IPS-18c (cell line): Measurements from ENCODE around the gene FADS3.

Source experiments
- H3K4me3 ChIP-seq: 2 replicates; pipeline ENCODE4 v1.7.0; 2013; ENCODE audit warnings: low read depth, mild to moderate bottlenecking, low read length, moderate library complexity; ENCODE audit not compliant: insufficient read depth
- H3K9me3 ChIP-seq: one replicate; pipeline ENCODE4 v1.6.1; 2013; ENCODE audit warnings: mild to moderate bottlenecking, low read length, moderate library complexity; ENCODE audit not compliant: control insufficient read depth, insufficient read depth

The FADS3 gene

DNA sequence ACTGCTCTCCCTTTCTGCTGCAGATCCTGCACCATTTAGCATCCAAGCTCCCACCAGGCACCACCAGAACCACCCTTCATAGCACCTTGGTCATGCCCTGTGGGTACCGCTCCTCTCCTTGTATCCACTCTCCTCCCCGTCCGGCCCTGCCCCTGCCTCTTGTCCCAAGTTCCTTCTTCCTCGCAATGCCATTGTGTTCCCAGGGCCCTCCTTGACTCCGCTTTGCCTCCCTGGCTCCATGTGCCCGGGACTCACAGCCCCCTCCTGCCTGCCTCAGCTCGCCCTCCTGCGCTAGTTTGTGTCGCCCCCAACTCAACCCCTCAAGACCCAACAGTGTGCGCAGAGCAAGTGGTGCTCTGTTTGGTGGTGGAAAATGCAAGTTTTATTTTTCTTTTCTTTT, 52.4 kb downstream of the FADS3 start:
- Histone ChIP-seq H3K4me3 (no peak overlapping the region), H3K9me3 (no peaks in the 10 kb centered on the region)

DNA sequence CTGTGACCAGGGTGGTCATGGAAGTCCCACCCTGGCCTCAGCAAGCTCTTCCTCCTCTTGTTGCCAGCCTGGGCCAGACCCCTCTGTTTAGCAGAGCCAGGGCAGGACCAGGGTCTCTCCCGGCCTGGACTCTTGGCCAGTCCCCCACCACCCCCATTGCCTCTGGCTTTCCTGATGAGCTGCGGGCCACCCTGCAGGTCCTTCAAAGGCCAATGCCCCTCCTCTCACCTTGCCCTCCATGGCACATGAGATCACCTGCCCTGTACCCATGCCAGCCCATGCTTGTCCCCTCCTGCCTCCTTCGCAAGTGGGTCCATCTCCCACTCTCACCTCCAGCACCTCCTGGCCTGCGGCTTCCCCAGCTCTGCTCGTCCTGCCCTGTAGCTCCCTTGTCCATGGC, 52.8 kb downstream of the FADS3 start:
- Histone ChIP-seq H3K4me3 (no peak overlapping the region), H3K9me3 (no peaks in the 10 kb centered on the region)

DNA sequence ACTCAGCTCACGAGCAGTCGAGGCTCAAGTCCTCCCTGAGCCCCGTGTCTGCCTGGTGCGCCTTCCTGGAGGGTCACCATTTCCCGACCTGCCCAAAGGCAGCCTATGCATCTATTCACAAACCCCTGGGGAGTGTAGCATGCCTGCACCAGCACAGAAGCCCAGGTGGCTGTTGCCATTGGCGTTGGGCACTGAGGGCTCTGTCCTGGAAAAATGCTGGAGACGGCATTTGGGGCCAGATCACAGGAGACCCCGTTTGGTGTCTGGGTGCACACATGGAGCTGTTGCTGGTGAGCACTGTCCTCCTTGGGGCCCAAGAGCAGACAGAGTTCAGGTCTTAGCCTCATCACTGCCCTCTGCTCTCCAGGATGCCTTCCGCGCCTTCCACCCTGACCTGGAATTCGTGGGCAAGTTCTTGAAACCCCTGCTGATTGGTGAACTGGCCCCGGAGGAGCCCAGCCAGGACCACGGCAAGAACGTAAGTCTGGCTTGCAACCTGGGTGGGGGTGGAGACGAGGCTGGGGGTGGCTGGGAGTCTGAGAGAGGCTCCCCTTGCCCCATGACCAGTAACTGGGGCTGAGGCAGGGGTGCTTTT, 53.8 kb downstream of the FADS3 start:
- Histone ChIP-seq H3K4me3 (no peak overlapping the region; the same call in 1 of the 2 replicates), H3K9me3 (no peaks in the 10 kb centered on the region)

DNA sequence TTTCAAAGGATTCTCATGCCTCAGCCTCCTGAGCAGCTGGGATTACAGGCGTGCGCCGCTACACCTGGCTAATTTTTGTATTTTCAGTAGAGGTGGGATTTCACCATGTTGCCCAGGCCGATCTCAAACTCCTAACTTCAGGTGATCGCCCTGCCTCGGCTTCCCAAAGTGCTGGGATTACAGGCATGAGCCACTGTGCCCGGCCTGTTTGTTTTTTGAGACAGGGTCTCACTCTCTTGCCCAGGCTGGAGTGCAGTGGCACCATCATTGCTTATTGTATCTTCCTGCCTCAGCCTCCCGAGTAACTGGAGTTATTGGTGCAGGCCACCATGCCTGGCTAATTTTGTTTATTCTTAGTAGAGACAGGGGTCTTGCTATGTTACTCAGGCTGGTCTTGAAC, 55.2 kb downstream of the FADS3 start:
- Histone ChIP-seq H3K4me3 (no peak overlapping the region), H3K9me3 (no peaks in the 10 kb centered on the region)

DNA sequence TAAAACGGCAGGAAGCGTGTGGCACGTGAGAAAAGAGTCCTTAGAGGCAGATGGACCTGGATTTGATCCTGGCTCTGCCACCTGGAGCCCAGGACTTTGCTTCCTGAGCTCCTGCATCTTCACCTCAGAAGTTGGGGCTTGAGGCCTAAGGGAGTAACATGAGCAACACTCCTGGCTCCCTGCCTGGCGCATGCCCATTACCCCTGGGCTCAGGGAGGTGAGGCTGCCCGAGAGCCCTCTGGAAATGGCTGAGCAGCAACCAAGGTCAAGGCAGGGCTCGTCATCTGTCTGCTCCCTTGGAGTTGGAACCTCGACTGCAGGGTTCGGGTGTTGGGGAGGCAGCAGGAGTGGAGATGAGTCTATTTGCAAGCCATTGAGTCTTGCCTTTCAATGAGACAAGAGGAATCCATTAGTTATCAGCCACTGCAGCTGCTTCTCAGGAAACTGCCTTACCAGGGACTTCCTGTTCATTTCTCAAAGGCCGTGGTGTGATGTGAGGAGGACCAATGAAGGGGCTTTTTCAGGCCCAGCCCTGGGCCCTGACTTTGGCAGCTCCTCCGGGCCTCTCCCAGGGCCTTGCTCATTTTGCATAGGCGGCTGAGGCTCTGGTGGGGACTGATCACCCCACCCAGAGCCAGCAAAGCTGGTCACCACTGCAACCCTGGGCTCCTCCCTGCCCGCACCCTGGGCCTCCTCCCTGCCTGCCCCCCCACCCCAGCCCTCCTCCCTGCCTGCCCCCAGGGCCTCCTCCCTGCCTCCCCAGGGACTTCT, 56.9 kb downstream of the FADS3 start:
- no peaks in the 10 kb centered on the region for H3K9me3 ChIP-seq
- no peak overlapping the region for H3K4me3 ChIP-seq

DNA sequence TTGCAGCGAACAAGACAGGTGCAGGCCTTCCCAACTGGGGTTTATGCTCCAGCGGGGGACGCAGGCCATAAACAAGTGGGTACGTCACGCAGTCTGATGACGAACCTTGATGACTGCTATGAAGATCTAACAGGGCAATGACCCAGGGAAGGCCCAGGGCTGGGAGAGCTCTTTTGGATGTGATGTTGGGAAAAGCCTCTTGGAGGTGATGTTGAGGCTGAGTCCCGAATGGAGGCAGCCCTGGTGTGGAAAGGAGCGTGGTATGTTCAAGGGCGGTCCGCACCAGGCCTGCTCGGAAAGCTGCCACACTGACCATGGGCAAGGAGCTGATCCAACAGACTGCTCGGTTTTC, 57.4 kb downstream of the FADS3 start:
- Histone ChIP-seq H3K9me3 (no peaks in the 10 kb centered on the region), H3K4me3 (no peak overlapping the region)

DNA sequence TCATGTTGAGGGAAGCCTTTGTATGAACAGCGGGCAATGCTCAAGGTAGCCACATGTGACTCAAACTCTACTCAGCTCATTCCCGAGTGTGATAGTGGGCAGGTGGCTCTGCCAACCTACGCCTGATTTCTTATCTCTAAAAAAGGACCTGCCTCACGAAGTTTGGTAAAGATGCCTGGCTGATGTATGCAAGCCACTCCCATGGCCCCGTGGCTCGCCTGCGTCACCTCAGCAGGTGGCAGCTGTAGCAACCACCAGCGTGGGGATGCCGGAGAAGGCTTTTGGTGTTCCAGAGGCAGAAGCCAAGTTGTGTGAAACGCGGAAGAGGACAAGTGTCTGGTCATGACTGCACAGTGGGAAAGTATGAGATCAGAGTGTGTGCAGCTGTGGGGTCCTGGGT, 57.9 kb downstream of the FADS3 start:
- H3K9me3 ChIP-seq, result no peaks in the 10 kb centered on the region
- H3K4me3 ChIP-seq, result no peak overlapping the region

DNA sequence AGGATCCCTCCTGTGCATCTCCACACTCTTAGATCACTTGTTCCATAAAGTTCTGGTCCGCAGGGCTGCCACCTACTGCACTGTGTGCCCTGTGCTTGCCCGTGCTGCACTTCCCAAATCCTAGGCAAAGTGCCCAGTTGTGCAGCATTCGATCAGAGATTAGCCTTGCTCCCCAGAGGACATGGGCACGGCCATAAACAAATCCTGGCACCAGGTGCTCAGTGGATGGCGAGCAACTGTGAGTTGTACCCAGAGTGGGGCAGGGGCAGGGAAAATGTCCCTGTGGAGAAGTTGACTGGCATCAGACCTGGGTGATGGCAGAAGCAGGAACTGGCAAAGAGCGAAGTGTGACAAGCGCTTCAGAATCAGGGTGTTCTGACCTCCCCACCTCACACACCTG, 58.6 kb downstream of the FADS3 start:
- H3K4me3 ChIP-seq, result no peak overlapping the region; the same call in 1 of the 2 replicates
- H3K9me3 ChIP-seq, result no peaks in the 10 kb centered on the region

DNA sequence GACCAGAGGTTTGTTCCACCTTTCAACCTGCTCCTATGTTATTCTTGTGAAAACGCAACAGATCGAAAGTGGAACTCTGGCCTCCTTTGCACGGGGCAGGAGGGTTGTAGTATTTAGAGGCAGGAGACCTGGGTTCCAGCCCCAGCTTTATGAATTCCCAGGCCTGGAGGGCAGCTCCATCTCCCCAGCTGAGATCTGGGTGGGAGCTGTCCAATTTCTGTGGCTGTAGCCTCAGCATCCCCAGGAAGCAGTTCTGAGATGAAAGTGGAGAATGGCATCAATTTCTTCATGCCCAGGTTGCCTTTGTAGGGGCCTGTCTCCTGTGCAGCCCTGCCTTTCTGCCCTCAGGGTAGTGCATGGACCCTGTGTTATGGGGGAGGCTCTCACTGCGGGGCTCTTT, 59.1 kb downstream of the FADS3 start:
- Histone ChIP-seq H3K4me3 (no peak overlapping the region), H3K9me3 (no peaks in the 10 kb centered on the region)

DNA sequence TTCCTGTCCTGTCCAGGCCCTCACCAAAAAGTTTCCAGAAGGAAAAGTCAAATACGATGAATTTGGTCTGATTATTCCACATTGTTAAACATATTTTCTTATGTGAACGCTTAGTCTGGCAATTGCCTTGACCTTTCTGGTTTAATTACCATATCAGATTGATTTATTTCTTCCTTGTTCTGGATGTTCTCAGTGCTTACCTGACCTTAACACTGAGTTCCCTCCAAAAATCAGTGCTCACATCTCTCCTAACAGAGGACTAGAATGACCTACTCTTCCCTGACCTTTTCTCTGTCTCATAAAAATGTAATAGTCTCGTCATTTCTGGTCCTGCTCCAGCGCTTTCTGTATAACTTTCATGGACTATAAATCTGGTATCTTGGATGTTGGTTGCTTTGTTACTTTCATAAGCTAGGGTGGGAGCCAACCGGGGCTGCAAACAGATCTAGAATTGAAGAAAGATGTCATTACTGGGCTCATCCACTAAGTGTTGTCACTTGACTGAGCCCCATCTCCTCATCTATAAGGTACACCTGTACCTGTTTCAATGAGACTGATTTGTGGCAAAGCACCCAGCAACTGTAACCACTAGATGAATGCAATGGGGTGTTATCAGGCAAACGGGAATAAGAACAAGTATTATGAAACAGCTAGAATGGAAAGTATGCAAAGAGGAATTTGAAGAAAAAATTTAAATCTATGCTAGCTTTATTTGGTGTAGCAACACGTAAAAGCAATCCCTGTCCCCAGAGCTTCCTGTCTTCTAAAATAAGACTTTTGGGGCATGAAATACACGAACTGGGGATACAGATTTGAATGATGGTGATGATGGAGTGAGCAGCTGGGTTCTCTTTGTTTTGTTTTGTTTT, 60.9 kb downstream of the FADS3 start:
- Histone ChIP-seq H3K4me3 (peak overlapping the region; percentile 93), H3K9me3 (no peaks in the 10 kb centered on the region)

DNA sequence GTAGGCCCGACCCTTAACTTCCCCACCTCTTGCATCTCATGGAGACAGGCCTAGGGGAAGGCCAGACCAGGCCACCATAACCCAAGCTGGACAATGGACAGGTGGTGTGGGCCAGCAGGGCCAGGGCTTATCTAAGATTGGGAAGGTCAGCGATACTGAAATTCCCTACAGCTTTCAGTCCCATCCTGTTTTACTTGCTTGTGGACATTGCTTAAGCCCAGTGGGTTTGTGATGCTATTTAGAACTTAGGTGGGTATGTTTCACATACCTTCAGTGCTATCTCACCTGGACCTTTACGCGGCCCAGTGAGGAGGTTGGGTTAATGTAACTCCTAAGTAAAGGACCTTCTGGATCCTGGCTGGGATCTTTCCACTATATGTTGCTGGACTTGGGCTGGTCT, 61.5 kb downstream of the FADS3 start:
- H3K4me3 ChIP-seq, result peak overlapping the region; percentile 93

DNA sequence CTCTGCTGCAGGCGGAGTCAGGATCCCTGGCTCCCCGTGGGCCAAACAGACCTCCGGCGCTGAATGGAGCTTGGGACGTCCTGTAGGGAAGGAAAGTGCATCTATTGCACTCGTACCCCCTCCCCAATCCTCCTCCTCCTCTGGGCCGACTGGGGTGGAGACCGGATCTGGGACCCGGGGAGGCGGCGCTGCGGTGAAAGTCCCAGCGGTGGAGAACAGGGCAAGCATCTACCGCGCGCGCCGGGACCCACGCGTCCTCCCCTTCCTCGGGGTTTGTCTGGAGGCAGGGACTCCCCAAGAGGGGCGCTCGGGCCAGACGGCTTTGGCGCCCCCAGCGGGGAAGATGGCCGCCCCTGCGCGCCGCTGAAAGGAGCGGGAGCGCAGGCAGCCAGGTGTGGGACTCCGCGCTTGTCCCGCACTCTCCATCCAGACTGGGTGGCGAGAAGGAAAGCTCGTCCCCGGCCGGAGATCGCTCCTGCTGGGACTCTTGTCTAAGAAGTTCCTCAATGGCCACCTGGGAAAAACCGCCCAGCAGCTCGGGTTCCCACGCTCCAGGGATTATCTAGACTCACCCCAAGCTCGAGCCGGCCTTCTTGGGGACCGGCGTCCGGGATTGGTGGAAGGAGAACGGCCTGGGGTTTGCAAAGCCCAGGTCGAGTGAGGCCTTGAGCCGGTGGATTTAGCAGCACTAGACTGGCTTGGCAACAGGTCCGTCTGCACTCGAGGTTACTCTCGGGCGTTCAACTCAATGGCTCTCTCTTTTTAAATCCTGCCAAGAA, 62.5 kb downstream of the FADS3 start:
- Histone ChIP-seq H3K9me3 (no peaks in the 10 kb centered on the region), H3K4me3 (peak overlapping the region; percentile 93)

More for the DNA sequence above, 61.5 kb downstream of the FADS3 start:
- H3K9me3 ChIP-seq, result no peaks in the 10 kb centered on the region

DNA sequence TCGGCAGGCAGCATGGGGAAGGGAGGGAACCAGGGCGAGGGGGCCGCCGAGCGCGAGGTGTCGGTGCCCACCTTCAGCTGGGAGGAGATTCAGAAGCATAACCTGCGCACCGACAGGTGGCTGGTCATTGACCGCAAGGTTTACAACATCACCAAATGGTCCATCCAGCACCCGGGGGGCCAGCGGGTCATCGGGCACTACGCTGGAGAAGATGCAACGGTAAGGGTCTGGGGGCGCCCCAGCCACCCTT, 63.0 kb downstream of the FADS3 start:
- H3K9me3 ChIP-seq, result no peaks in the 10 kb centered on the region
- peak overlapping the region; percentile 93 for H3K4me3 ChIP-seq

DNA sequence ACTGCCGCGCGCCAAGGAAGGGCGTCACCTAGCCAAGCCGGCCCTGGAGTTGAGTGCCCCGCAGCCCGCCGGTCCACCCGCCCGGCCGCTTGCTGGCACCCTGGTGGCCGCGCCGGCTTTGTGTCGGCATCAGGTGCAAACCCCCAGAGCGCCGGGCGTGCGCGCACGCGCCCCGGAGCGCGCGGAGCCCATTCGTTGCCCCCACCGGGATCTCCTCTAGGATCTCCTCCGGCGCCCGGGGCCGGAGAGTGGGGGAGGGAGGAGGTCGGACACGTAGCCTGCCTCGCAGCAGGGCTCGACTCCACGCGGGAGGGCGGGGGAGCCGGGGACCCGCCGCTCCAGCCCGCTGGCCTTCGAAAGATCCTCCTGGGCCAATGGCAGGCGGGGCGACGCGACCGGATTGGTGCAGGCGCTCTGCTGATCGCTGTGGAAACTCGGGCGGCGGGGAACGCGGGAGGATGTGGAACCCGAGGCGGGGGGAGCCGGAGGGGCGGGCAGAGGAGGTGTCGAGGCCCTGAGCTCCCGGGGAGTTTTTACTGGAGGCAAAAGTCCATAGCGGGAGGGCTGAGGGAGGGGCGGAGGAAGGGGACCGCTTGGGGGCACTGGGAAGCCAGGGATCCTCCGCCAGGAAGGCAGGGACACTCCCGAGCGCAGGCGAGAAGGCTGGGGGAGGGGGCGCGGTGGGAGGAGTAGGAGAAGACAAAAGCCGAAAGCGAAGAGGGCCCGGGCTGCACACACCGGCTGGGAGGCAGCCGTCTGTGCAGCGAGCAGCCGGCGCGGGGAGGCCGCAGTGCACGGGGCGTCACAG, 63.6 kb downstream of the FADS3 start, which contains the start of gene FADS2:
Gene FADS2 (plus strand): TSS at position 730 of the 808 bp plus-strand sequence. CDS start 91 bp downstream, outside the sequence.
- H3K4me3 ChIP-seq, result peak within 1 kb of the TSS; percentile 93
- H3K9me3 ChIP-seq, result no peaks in the 10 kb centered on the region

DNA sequence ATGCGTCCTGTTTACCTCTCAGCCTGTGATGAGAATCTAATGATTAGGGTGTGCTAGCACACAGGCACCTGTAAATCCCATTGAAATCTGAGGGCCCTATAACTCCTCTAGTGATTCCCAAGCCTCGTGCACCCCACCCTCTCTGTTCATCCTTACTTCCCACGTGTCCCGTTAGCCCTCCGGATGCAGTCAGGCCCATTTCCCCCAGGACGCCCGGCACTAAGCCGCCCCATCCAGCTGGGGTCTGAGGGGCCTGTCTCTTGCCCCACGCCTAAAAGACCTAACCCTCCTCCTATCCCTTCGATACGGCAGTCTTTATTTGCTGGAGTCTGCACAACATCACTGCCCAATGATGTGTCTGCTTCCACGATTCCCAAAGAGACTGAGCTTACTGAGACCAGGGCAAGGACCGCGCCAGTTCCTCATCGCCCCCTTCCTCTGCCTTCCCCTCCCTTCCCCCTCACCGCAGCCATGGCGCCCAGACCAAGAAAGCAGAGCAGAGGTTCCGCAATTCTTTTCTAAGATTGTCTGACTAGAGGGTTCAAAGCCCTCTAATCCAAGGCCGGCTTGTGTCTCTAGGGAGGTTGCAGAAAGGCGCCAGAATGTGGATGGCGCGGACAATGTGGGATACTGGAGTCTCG, 64.3 kb downstream of the FADS3 start:
- H3K9me3 ChIP-seq, result no peaks in the 10 kb centered on the region
- H3K4me3 ChIP-seq, result peak overlapping the region; percentile 93
